Transverse colon (tissue), 4 donors: Measurements from ENCODE around the gene ZNF324B.
"Not testable (repeated sequence)": the region's sequence is repeated elsewhere in the genome, so short reads cannot be mapped to it uniquely, and the experiment has no call there.

Experiments
- EP300 ChIP-seq: sonication (generic); formaldehyde crosslinking; IDR thresholded peaks from one replicate; pipeline ENCODE4 v1.6.1; 2017; ENCODE audit warnings: antibody characterized with exemption, low read depth
- POLR2A ChIP-seq: fragments of 450-650 bp; IDR thresholded peaks from one replicate; pipeline ENCODE4 v1.6.1; 2016; ENCODE audit warnings: antibody characterized with exemption, mild to moderate bottlenecking, moderate library complexity
- POLR2AphosphoS5 ChIP-seq, 3 donors: sonication (generic); formaldehyde crosslinking; IDR thresholded peaks; one replicate each; pipeline ENCODE4 v1.6.1; 2016; ENCODE audit warnings: antibody characterized with exemption in 3 of 3
- TF ChIP-seq, protein P1 (sequence below), 5 experiments: fragments of 200-600 bp in 3 of 5; fragments of 450-650 bp in 2 of 5; sonication (generic) in 3 of 5; IDR thresholded peaks; 1 replicate in 2 of 5; 2 replicates in 3 of 5; pipeline ENCODE4 v1.5.1; 2016 to 2017; ENCODE audit warnings: antibody characterized with exemption in 5 of 5, inconsistent platforms in 3 of 5, mild to moderate bottlenecking in 2 of 5, moderate library complexity in 1 of 5

DNA sequence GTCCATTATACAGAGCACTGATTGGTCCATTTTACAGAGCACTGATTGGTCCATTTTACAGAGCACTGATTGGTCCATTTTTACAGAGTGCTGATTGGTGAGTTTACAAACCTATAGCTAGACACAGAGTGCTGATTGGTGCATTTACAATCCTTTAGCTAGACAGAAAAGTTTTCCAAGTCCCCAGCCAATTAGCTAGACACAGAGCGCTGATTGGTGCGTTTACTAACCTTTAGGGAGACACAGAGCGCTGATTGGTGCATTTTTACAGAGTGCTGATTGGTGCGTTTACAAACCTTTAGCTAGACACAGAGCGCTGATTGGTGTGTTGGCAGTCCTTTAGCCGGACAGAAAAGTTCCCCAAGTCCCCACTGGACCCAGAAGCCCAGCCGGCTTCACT is 8.4 kb upstream of the ZNF324B start:
- not testable (repeated sequence) for TF ChIP-seq POLR2A; EP300; POLR2AphosphoS5 (IDR thresholded peaks at IDR 0.05)
- TF ChIP-seq, protein P1, sequence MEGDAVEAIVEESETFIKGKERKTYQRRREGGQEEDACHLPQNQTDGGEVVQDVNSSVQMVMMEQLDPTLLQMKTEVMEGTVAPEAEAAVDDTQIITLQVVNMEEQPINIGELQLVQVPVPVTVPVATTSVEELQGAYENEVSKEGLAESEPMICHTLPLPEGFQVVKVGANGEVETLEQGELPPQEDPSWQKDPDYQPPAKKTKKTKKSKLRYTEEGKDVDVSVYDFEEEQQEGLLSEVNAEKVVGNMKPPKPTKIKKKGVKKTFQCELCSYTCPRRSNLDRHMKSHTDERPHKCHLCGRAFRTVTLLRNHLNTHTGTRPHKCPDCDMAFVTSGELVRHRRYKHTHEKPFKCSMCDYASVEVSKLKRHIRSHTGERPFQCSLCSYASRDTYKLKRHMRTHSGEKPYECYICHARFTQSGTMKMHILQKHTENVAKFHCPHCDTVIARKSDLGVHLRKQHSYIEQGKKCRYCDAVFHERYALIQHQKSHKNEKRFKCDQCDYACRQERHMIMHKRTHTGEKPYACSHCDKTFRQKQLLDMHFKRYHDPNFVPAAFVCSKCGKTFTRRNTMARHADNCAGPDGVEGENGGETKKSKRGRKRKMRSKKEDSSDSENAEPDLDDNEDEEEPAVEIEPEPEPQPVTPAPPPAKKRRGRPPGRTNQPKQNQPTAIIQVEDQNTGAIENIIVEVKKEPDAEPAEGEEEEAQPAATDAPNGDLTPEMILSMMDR (IDR thresholded peaks at IDR 0.05): not testable (repeated sequence)
